Right atrium auricular region (tissue), 2 donors: ENCODE data around the gene RAPGEF2. TPM values are rescaled to one million over a fixed set of nuclear protein-coding genes. Genes with fewer than 3 reads are reported as not detected.

ENCODE experiments used
- DNase-seq: peaks from one replicate; pipeline ENCODE4 v3.0.0-alpha.2; 2019; ENCODE audit warnings: low spot score
- H3K27ac ChIP-seq, 2 donors: fragments of 200-600 bp; sonication (generic); 1 replicate in 1 of 2; 2 replicates in 1 of 2; pipeline ENCODE4 v1.5.1; 2016 to 2019
- H3K27me3 ChIP-seq, 2 donors: fragments of 200-600 bp; sonication (generic); one replicate each; pipeline versions ENCODE4 v1.5.1 to v1.6.0; 2017 to 2019
- H3K36me3 ChIP-seq: fragments of 200-600 bp; sonication (generic); one replicate; pipeline ENCODE4 v1.5.1; 2016
- H3K4me1 ChIP-seq, 2 donors: fragments of 200-600 bp; sonication (generic); one replicate each; pipeline versions ENCODE4 v1.5.1 to v1.6.0; 2017 to 2019
- H3K4me3 ChIP-seq, 2 donors: fragments of 200-600 bp; sonication (generic); 1 replicate in 1 of 2; 2 replicates in 1 of 2; pipeline ENCODE4 v1.5.1; 2017 to 2019; ENCODE audit warnings: mild to moderate bottlenecking in 1 of 2, moderate library complexity in 1 of 2
- H3K9me3 ChIP-seq, 2 donors: fragments of 200-600 bp; sonication (generic); one replicate each; pipeline ENCODE4 v1.5.1; 2019
- CTCF ChIP-seq, 2 donors: fragments of 200-600 bp; sonication (generic); IDR thresholded peaks; one replicate each; pipeline ENCODE4 v1.5.1; 2019; ENCODE audit warnings: antibody characterized with exemption in 2 of 2
- microRNA-seq, 2 donors: library from miRNA; unstranded; fragments of <30 nt; microRNA quantifications; one replicate each; pipeline ENCODE4, GENCODE V29; 2016 to 2017; ENCODE audit warnings: borderline number of aligned reads in 2 of 2, borderline replicate concordance in 1 of 2
- total RNA-seq, 2 donors: library from RNA; depleted of rRNA; stranded (reverse); fragments of >200 nt; gene quantifications; one replicate each; pipeline ENCODE4 v1.1.0, GENCODE V29; 2016

RAPGEF2 gene
- total RNA-seq, 2 donors from 2014 or later: 49.8 to 51.5 TPM

GRCh38 chr4:159398236-159398638 lies 295.4 kb downstream of the RAPGEF2 start:
- H3K4me1 ChIP-seq: peaks cover 0 to 18% of the 10 kb centered on the region in 2 donors
- H3K4me3 ChIP-seq: no peak overlapping the region
- no peaks in the 10 kb centered on the region for H3K9me3 ChIP-seq
- peak overlapping the region; percentile 32 to 46 for H3K27ac ChIP-seq
- DNase-seq: no peak
- H3K27me3 ChIP-seq: no peaks in the 10 kb centered on the region
- TF ChIP-seq CTCF (IDR thresholded peaks at IDR 0.05): peak in 1 of 2 donors; percentile 38
- H3K36me3 ChIP-seq: no peaks in the 10 kb centered on the region

GRCh38 chr4:159400558-159401225 lies 297.8 kb downstream of the RAPGEF2 start:
- Histone ChIP-seq H3K9me3 (no peaks in the 10 kb centered on the region), H3K4me3 (peak overlapping the region in 1 of 2 donors; percentile 17), H3K27ac (peak overlapping the region; percentile 27 to 50), H3K4me1 (peaks cover 0 to 18% of the 10 kb centered on the region in 2 donors), H3K27me3 (no peaks in the 10 kb centered on the region), H3K36me3 (no peaks in the 10 kb centered on the region)
- no peak for TF ChIP-seq CTCF (IDR thresholded peaks at IDR 0.05)
- DNase-seq: no peak

GRCh38 chr4:159401226-159401712 lies 298.4 kb downstream of the RAPGEF2 start:
- Histone ChIP-seq H3K9me3 (no peaks in the 10 kb centered on the region), H3K27ac (peak overlapping the region; percentile 27 to 50), H3K4me3 (peak overlapping the region in 1 of 2 donors; percentile 17), H3K4me1 (peaks cover 0 to 18% of the 10 kb centered on the region in 2 donors), H3K27me3 (no peaks in the 10 kb centered on the region), H3K36me3 (no peaks in the 10 kb centered on the region)
- no peak for TF ChIP-seq CTCF (IDR thresholded peaks at IDR 0.05)
- DNase-seq: no peak

GRCh38 chr4:159401791-159402380 lies 299.0 kb downstream of the RAPGEF2 start:
- peak overlapping the region in 1 of 2 donors; percentile 9 for H3K27ac ChIP-seq

More at GRCh38 chr4:159401791-159402380, 299.0 kb downstream of the RAPGEF2 start:
- Histone ChIP-seq H3K9me3 (no peaks in the 10 kb centered on the region), H3K27me3 (no peaks in the 10 kb centered on the region), H3K4me1 (peaks cover 0 to 18% of the 10 kb centered on the region in 2 donors), H3K36me3 (no peaks in the 10 kb centered on the region), H3K4me3 (no peak overlapping the region)
- no peak for DNase-seq
- no peak for TF ChIP-seq CTCF (IDR thresholded peaks at IDR 0.05)

Small RNAs within 50 kb of the gene (microRNA-seq; reads per million reads assigned to microRNA genes)
- 0 reads per million in 2 donors for gene MIR3688-1
- gene MIR3688-2: 0 reads per million in 2 donors
